WTC11 (cell line): ENCODE measurements around the gene TEAD1. TPM values are rescaled to one million over a fixed set of nuclear protein-coding genes. Genes with fewer than 3 reads are reported as not detected.

Source experiments
- ATAC-seq: fragments of 200-7000 bp; cut with Tn5 transposase; 2 replicates; pipeline ENCODE4 v1.10.0; 2021; ENCODE audit warnings: mild to moderate bottlenecking, moderate library complexity
- CTCF ChIA-PET: fragments of 300-600 bp; sonication (Branson Sonifier 250); formaldehyde crosslinking; loops from one replicate; lab custom pipeline; 2021; ENCODE audit warnings: antibody characterized with exemption; lab: Charles Lee
- POLR2A ChIA-PET: fragments of 350-600 bp; sonication (Branson Sonifier 250); formaldehyde crosslinking; loops from one replicate; lab custom pipeline; 2021; ENCODE audit warnings: antibody characterized with exemption; lab: Charles Lee
- DNase-seq: peaks from one replicate; pipeline ENCODE4 v3.0.0; 2021; ENCODE audit warnings: low spot score
- H3K27ac Mint-ChIP-seq: 2 replicates; pipeline ENCODE4 v1.8.0; 2021; ENCODE audit warnings: mixed read lengths
- H3K27me3 Mint-ChIP-seq: 2 replicates; pipeline ENCODE4 v1.8.0; 2021; ENCODE audit warnings: low read depth, mild to moderate bottlenecking, moderate library complexity, mixed read lengths
- H3K36me3 Mint-ChIP-seq: 2 replicates; pipeline ENCODE4 v1.8.0; 2021; ENCODE audit warnings: mixed read lengths
- H3K4me1 Mint-ChIP-seq: 2 replicates; pipeline ENCODE4 v1.8.0; 2022; ENCODE audit warnings: mixed read lengths
- H3K4me3 Mint-ChIP-seq: 2 replicates; pipeline ENCODE4 v1.8.0; 2021; ENCODE audit warnings: mild to moderate bottlenecking, moderate library complexity, mixed read lengths
- H3K9me3 Mint-ChIP-seq: 2 replicates; pipeline ENCODE4 v1.8.0; 2021; ENCODE audit warnings: mixed read lengths
- ESRRA ChIP-seq: sonication (generic); formaldehyde crosslinking; IDR thresholded peaks from 2 replicates; pipeline ENCODE4 v1.8.1; 2022; ENCODE audit warnings: mild to moderate bottlenecking, missing genetic modification reagents, borderline replicate concordance
- FOXK1 ChIP-seq: sonication (generic); formaldehyde crosslinking; IDR thresholded peaks from 2 replicates; pipeline ENCODE4 v1.8.0; 2022; ENCODE audit warnings: mild to moderate bottlenecking, moderate library complexity, missing genetic modification reagents
- GRHL2 ChIP-seq: fragments of 250-450 bp; sonication (Bioruptor Pico); IDR thresholded peaks from 2 replicates; pipeline ENCODE4 v1.8.0; 2022; ENCODE audit warnings: mild to moderate bottlenecking, moderate library complexity; ENCODE audit not compliant: insufficient replicate concordance, severe bottlenecking
- JAZF1 ChIP-seq: fragments of 250-450 bp; sonication (Bioruptor Pico); IDR thresholded peaks from 2 replicates; pipeline ENCODE4 v1.9.0; 2021; ENCODE audit warnings: moderate library complexity, mild to moderate bottlenecking, inconsistent platforms
- NFE2L1 ChIP-seq: sonication (generic); formaldehyde crosslinking; IDR thresholded peaks from 2 replicates; pipeline ENCODE4 v1.8.1; 2023; ENCODE audit warnings: missing genetic modification reagents
- NR1H2 ChIP-seq: sonication (generic); formaldehyde crosslinking; IDR thresholded peaks from 2 replicates; pipeline ENCODE4 v1.9.0; 2021; ENCODE audit warnings: mild to moderate bottlenecking, moderate library complexity, missing genetic modification reagents
- NR2C2 ChIP-seq: sonication (generic); formaldehyde crosslinking; IDR thresholded peaks from 2 replicates; pipeline ENCODE4 v1.8.0; 2022; ENCODE audit warnings: mild to moderate bottlenecking, missing genetic modification reagents
- RORB ChIP-seq: fragments of 250-450 bp; sonication (Bioruptor Pico); IDR thresholded peaks from 2 replicates; pipeline ENCODE4 v1.9.0; 2021; ENCODE audit warnings: mild to moderate bottlenecking
- SMAD3 ChIP-seq: sonication (generic); formaldehyde crosslinking; IDR thresholded peaks from 2 replicates; pipeline ENCODE4 v1.8.0; 2022; ENCODE audit warnings: missing genetic modification reagents, mild to moderate bottlenecking, borderline replicate concordance
- SMAD4 ChIP-seq: sonication (generic); formaldehyde crosslinking; IDR thresholded peaks from 2 replicates; pipeline ENCODE4 v1.8.0; 2022; ENCODE audit warnings: mild to moderate bottlenecking, missing genetic modification reagents
- ZNF416 ChIP-seq: fragments of 250-450 bp; sonication (Bioruptor Pico); IDR thresholded peaks from 2 replicates; pipeline ENCODE4 v1.9.0; 2021; ENCODE audit warnings: mild to moderate bottlenecking, inconsistent platforms
- total RNA-seq: library from RNA; stranded (reverse); gene quantifications from 3 replicates; pipeline ENCODE4 v1.2.3, GENCODE V29; 2021
- TF ChIP-seq, protein P1 (sequence below): sonication (generic); formaldehyde crosslinking; IDR thresholded peaks from 2 replicates; pipeline ENCODE4 v1.8.1; 2022; ENCODE audit warnings: low read depth, missing genetic modification reagents, borderline replicate concordance
- TF ChIP-seq, protein P2 (sequence below): sonication (generic); formaldehyde crosslinking; conservative IDR thresholded peaks from 2 replicates; pipeline ENCODE4 v1.8.1; 2023; ENCODE audit warnings: mild to moderate bottlenecking, low read depth, missing genetic modification reagents, moderate library complexity
- TF ChIP-seq, protein P3 (sequence below): fragments of 250-450 bp; sonication (Bioruptor Pico); IDR thresholded peaks from 2 replicates; pipeline ENCODE4 v1.8.0; 2021; ENCODE audit warnings: mild to moderate bottlenecking
- TF ChIP-seq, protein P4 (sequence below): fragments of 250-450 bp; sonication (Bioruptor Pico); IDR thresholded peaks from 2 replicates; pipeline ENCODE4 v1.9.0; 2021; ENCODE audit warnings: mild to moderate bottlenecking
- TF ChIP-seq, protein P5 (sequence below): fragments of 200-600 bp; IDR thresholded peaks from 2 replicates; pipeline ENCODE4 v1.8.0; 2022; ENCODE audit warnings: antibody characterized with exemption
- TF ChIP-seq, protein P6 (sequence below): sonication (generic); formaldehyde crosslinking; IDR thresholded peaks from 2 replicates; pipeline ENCODE4 v1.8.1; 2022; ENCODE audit warnings: mild to moderate bottlenecking, missing genetic modification reagents, moderate library complexity, borderline replicate concordance
- TF ChIP-seq, protein P7 (sequence below): sonication (generic); formaldehyde crosslinking; IDR thresholded peaks from 2 replicates; pipeline ENCODE4 v1.8.0; 2023; ENCODE audit warnings: missing genetic modification reagents

The TEAD1 gene
- total RNA-seq, 1 experiment from 2014 or later, result 79.9 TPM

DNA sequence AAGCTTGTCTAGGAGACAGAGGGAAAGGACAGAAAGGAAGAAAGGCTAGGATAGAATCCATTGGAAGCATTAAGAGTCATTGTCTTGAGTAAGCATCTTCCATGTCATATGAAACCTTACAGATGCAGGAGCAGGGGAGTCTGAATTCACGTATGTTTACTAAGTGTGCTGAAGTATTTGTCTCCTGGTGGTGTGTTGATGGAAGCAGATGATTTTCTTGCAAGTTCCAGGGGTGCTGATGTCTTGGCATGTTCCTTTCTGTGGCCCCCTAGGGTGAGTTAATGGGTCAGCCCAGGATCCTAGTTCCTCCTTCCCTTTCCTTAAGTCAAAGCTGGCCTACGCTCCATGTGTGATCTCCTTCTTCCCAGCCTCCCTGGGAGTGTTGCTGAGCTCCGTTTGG is 110.2 kb downstream of the TEAD1 start:
- Mint-ChIP-seq H3K36me3 (peaks cover 8% of the 10 kb centered on the region; the same call in 1 of the 2 replicates), H3K27me3 (no peaks in the 10 kb centered on the region), H3K4me3 (no peak overlapping the region), H3K9me3 (no peaks in the 10 kb centered on the region), H3K27ac (no peak overlapping the region), H3K4me1 (peaks cover 57% of the 10 kb centered on the region)
- no peak for TF ChIP-seq FOXK1 (CRISPR knock-in tag)
- no peak for TF ChIP-seq SMAD3 (CRISPR knock-in tag)
- no peak for TF ChIP-seq JAZF1 (CRISPR knock-in tag)
- TF ChIP-seq RORB, result no peak
- TF ChIP-seq, protein P1, sequence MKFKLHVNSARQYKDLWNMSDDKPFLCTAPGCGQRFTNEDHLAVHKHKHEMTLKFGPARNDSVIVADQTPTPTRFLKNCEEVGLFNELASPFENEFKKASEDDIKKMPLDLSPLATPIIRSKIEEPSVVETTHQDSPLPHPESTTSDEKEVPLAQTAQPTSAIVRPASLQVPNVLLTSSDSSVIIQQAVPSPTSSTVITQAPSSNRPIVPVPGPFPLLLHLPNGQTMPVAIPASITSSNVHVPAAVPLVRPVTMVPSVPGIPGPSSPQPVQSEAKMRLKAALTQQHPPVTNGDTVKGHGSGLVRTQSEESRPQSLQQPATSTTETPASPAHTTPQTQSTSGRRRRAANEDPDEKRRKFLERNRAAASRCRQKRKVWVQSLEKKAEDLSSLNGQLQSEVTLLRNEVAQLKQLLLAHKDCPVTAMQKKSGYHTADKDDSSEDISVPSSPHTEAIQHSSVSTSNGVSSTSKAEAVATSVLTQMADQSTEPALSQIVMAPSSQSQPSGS (CRISPR knock-in tag), result no peak
- ChIA-PET POLR2A (no interaction called here), CTCF (interaction anchor here (1.0 kb wide), 2 partner anchors 104 to 185 kb away, joined by 3 to 4 read pairs; no protein-coding TSS in a partner anchor)
- no peak for DNase-seq
- ATAC-seq, result no peak

DNA sequence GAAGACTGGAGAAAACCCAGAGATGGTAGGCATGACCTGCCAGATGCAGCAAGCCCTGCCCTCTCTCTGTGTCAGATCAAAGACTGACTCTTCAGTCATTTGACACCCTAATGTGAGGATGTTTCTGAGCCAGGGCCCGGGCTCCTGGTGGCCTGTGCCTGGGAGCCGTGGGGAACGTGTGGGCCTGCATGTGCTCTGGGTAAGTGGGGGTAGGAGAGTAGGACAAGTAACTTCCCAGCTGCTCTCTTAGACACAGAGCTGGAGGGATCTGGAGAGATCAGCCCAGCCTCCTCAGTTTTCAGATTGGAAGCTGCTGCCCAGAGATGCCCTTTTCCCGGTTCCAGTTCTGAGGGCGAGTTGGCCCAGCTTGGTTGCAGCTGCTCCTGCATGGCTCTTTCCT is 110.8 kb downstream of the TEAD1 start:
- Mint-ChIP-seq H3K4me1 (peaks cover 62% of the 10 kb centered on the region), H3K9me3 (no peaks in the 10 kb centered on the region), H3K27me3 (no peaks in the 10 kb centered on the region), H3K4me3 (no peak overlapping the region), H3K27ac (no peak overlapping the region), H3K36me3 (peaks cover 4% of the 10 kb centered on the region; the same call in 1 of the 2 replicates)
- ATAC-seq (peak; percentile 10; the same call in 1 of the 2 replicates), DNase-seq (no peak)
- ChIA-PET POLR2A (no interaction called here), CTCF (interaction anchor here (1.0 kb wide), 2 partner anchors 104 to 185 kb away, joined by 3 to 4 read pairs; no protein-coding TSS in a partner anchor)
- TF ChIP-seq NR1H2 (CRISPR knock-in tag) (no peak), JAZF1 (CRISPR knock-in tag) (no peak), GRHL2 (CRISPR knock-in tag) (no peak)
- TF ChIP-seq, protein P2, sequence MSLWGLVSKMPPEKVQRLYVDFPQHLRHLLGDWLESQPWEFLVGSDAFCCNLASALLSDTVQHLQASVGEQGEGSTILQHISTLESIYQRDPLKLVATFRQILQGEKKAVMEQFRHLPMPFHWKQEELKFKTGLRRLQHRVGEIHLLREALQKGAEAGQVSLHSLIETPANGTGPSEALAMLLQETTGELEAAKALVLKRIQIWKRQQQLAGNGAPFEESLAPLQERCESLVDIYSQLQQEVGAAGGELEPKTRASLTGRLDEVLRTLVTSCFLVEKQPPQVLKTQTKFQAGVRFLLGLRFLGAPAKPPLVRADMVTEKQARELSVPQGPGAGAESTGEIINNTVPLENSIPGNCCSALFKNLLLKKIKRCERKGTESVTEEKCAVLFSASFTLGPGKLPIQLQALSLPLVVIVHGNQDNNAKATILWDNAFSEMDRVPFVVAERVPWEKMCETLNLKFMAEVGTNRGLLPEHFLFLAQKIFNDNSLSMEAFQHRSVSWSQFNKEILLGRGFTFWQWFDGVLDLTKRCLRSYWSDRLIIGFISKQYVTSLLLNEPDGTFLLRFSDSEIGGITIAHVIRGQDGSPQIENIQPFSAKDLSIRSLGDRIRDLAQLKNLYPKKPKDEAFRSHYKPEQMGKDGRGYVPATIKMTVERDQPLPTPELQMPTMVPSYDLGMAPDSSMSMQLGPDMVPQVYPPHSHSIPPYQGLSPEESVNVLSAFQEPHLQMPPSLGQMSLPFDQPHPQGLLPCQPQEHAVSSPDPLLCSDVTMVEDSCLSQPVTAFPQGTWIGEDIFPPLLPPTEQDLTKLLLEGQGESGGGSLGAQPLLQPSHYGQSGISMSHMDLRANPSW (CRISPR knock-in tag), result no peak

DNA sequence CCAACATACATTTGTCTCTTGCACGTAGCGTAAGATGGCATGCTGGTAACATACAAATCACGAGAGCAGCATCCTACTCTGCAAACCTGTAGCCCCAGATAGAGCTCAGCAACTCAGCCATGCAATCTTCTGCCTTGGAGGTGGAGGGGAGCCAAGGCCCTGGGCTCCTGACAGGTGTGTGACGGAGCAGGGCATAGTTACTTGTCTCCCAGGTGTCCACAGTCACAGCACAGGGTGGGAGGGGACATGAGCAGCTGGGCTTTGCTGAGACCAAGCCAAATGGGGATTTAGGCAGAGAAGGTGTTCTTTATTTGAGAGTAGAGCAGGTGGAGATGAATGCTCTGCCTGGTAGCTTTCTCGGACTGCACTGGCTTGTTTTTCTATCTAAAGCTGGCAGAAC is 111.7 kb downstream of the TEAD1 start:
- H3K4me1 Mint-ChIP-seq, result peaks cover 71% of the 10 kb centered on the region
- CTCF ChIA-PET, result interaction anchor here (1.0 kb wide), 1 partner anchor 102 kb away, joined by 4 read pairs; no protein-coding TSS in a partner anchor
- peaks cover 4% of the 10 kb centered on the region; the same call in 1 of the 2 replicates for H3K36me3 Mint-ChIP-seq
- H3K27me3 Mint-ChIP-seq, result no peaks in the 10 kb centered on the region
- no peak for ATAC-seq
- POLR2A ChIA-PET, result no interaction called here
- H3K9me3 Mint-ChIP-seq, result no peaks in the 10 kb centered on the region
- TF ChIP-seq NFE2L1 (CRISPR knock-in tag) (no peak), ESRRA (CRISPR knock-in tag) (no peak), ZNF416 (no peak), FOXK1 (CRISPR knock-in tag) (no peak), SMAD4 (CRISPR knock-in tag) (no peak), NR2C2 (no peak), RORB (no peak)
- TF ChIP-seq, protein P3, sequence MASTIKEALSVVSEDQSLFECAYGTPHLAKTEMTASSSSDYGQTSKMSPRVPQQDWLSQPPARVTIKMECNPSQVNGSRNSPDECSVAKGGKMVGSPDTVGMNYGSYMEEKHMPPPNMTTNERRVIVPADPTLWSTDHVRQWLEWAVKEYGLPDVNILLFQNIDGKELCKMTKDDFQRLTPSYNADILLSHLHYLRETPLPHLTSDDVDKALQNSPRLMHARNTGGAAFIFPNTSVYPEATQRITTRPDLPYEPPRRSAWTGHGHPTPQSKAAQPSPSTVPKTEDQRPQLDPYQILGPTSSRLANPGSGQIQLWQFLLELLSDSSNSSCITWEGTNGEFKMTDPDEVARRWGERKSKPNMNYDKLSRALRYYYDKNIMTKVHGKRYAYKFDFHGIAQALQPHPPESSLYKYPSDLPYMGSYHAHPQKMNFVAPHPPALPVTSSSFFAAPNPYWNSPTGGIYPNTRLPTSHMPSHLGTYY (CRISPR knock-in tag), result no peak
- TF ChIP-seq, protein P4, sequence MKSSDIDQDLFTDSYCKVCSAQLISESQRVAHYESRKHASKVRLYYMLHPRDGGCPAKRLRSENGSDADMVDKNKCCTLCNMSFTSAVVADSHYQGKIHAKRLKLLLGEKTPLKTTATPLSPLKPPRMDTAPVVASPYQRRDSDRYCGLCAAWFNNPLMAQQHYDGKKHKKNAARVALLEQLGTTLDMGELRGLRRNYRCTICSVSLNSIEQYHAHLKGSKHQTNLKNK (CRISPR knock-in tag), result no peak
- TF ChIP-seq, protein P5, sequence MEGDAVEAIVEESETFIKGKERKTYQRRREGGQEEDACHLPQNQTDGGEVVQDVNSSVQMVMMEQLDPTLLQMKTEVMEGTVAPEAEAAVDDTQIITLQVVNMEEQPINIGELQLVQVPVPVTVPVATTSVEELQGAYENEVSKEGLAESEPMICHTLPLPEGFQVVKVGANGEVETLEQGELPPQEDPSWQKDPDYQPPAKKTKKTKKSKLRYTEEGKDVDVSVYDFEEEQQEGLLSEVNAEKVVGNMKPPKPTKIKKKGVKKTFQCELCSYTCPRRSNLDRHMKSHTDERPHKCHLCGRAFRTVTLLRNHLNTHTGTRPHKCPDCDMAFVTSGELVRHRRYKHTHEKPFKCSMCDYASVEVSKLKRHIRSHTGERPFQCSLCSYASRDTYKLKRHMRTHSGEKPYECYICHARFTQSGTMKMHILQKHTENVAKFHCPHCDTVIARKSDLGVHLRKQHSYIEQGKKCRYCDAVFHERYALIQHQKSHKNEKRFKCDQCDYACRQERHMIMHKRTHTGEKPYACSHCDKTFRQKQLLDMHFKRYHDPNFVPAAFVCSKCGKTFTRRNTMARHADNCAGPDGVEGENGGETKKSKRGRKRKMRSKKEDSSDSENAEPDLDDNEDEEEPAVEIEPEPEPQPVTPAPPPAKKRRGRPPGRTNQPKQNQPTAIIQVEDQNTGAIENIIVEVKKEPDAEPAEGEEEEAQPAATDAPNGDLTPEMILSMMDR, result no peak
- TF ChIP-seq, protein P6, sequence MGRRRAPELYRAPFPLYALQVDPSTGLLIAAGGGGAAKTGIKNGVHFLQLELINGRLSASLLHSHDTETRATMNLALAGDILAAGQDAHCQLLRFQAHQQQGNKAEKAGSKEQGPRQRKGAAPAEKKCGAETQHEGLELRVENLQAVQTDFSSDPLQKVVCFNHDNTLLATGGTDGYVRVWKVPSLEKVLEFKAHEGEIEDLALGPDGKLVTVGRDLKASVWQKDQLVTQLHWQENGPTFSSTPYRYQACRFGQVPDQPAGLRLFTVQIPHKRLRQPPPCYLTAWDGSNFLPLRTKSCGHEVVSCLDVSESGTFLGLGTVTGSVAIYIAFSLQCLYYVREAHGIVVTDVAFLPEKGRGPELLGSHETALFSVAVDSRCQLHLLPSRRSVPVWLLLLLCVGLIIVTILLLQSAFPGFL (CRISPR knock-in tag), result no peak
- TF ChIP-seq, protein P7, sequence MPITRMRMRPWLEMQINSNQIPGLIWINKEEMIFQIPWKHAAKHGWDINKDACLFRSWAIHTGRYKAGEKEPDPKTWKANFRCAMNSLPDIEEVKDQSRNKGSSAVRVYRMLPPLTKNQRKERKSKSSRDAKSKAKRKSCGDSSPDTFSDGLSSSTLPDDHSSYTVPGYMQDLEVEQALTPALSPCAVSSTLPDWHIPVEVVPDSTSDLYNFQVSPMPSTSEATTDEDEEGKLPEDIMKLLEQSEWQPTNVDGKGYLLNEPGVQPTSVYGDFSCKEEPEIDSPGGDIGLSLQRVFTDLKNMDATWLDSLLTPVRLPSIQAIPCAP, result no peak
- TF ChIP-seq, all 79 proteins: peak for 0
- DNase-seq, result no peak
- Mint-ChIP-seq H3K4me3 (no peak overlapping the region), H3K27ac (peak overlapping the region; percentile 44)
